HEK293T (cell line): ENCODE results near the gene HOXD13.

Source experiments
- CTCF ChIA-PET: fragments of 350-600 bp; formaldehyde crosslinking; extraction: SDS; loops from one replicate; lab custom pipeline; 2021; ENCODE audit warnings: antibody characterized with exemption, inconsistent platforms; lab: Yijun Ruan, JAX
- POLR2A ChIA-PET: fragments of 350-600 bp; formaldehyde crosslinking; extraction: SDS; loops from one replicate; lab custom pipeline; 2020; ENCODE audit warnings: antibody characterized with exemption, inconsistent platforms; lab: Yijun Ruan, JAX
- DNase-seq: peaks from one replicate; pipeline ENCODE4 v3.0.0; 2012; ENCODE audit warnings: mixed read lengths; ENCODE audit errors: extremely low spot score
- ARNT ChIP-seq: fragments of 450-650 bp; IDR thresholded peaks from 2 replicates; pipeline ENCODE4 v1.6.1; 2017; ENCODE audit warnings: mild to moderate bottlenecking
- BHLHE40 ChIP-seq: fragments of 450-650 bp; IDR thresholded peaks from 2 replicates; pipeline ENCODE4 v1.6.1; 2016; ENCODE audit warnings: mild to moderate bottlenecking, moderate library complexity, borderline replicate concordance
- CTBP1 ChIP-seq: fragments of 450-650 bp; IDR thresholded peaks from 2 replicates; pipeline ENCODE4 v1.6.1; 2016; ENCODE audit warnings: borderline replicate concordance
- ELF4 ChIP-seq: fragments of 450-650 bp; IDR thresholded peaks from 2 replicates; pipeline ENCODE4 v1.6.1; 2017; ENCODE audit warnings: antibody characterized with exemption
- FOXA1 ChIP-seq: fragments of 450-650 bp; IDR thresholded peaks from 2 replicates; pipeline ENCODE4 v1.6.1; 2016; ENCODE audit warnings: mild to moderate bottlenecking
- FOXK2 ChIP-seq: fragments of 450-650 bp; IDR thresholded peaks from 2 replicates; pipeline ENCODE4 v1.6.1; 2016; ENCODE audit warnings: mild to moderate bottlenecking
- FOXM1 ChIP-seq: fragments of 450-650 bp; IDR thresholded peaks from 2 replicates; pipeline ENCODE4 v1.6.1; 2017; ENCODE audit warnings: mild to moderate bottlenecking, borderline replicate concordance
- HDGF ChIP-seq: fragments of 450-650 bp; IDR thresholded peaks from 2 replicates; pipeline ENCODE4 v1.6.1; 2017; ENCODE audit warnings: antibody characterized with exemption, borderline replicate concordance
- L3MBTL2 ChIP-seq: fragments of 450-650 bp; conservative IDR thresholded peaks from 2 replicates; pipeline ENCODE4 v1.6.1; 2016; ENCODE audit warnings: mild to moderate bottlenecking
- LEF1 ChIP-seq: fragments of 450-650 bp; IDR thresholded peaks from 2 replicates; pipeline ENCODE4 v1.6.1; 2017; ENCODE audit warnings: mild to moderate bottlenecking, borderline replicate concordance
- NFRKB ChIP-seq: fragments of 450-650 bp; IDR thresholded peaks from 2 replicates; pipeline ENCODE4 v1.6.1; 2016; ENCODE audit warnings: mild to moderate bottlenecking, moderate library complexity
- PKNOX1 ChIP-seq: fragments of 450-650 bp; IDR thresholded peaks from 2 replicates; pipeline ENCODE4 v1.6.1; 2016
- SP1 ChIP-seq: fragments of 450-650 bp; IDR thresholded peaks from 2 replicates; pipeline ENCODE4 v1.6.1; 2017
- SUZ12 ChIP-seq: fragments of 450-650 bp; IDR thresholded peaks from 2 replicates; pipeline ENCODE4 v1.6.1; 2016; ENCODE audit warnings: mild to moderate bottlenecking
- TARDBP ChIP-seq: fragments of 450-650 bp; IDR thresholded peaks from 2 replicates; pipeline ENCODE4 v1.6.1; 2016
- ZNF384 ChIP-seq: fragments of 450-650 bp; IDR thresholded peaks from 2 replicates; pipeline ENCODE4 v1.6.1; 2016

Gene HOXD13

GRCh38 chr2:176111846-176112374 is 19.4 kb downstream of the HOXD13 start:
- no peak for DNase-seq
- no peak for TF ChIP-seq LEF1
- ChIA-PET CTCF (interaction anchor here (0.6 kb wide), 1 partner anchor 459 kb away, joined by 3 read pairs; no protein-coding TSS in a partner anchor), POLR2A (no interaction called here)

GRCh38 chr2:176112375-176113302 is 20.1 kb downstream of the HOXD13 start:
- POLR2A ChIA-PET = interaction anchor here (1.3 kb wide), 1 partner anchor 8 kb away, joined by 4 read pairs; no protein-coding TSS in a partner anchor

GRCh38 chr2:176114120-176114929 is 21.8 kb downstream of the HOXD13 start:
- ChIA-PET CTCF (no interaction called here), POLR2A (interaction anchor here (1.0 kb wide), 1 partner anchor 16 kb away, joined by 3 read pairs; no protein-coding TSS in a partner anchor)
- TF ChIP-seq ELF4 = no peak
- no peak for TF ChIP-seq CTBP1
- TF ChIP-seq FOXA1 = no peak
- no peak for TF ChIP-seq ARNT
- no peak for TF ChIP-seq FOXM1
- no peak for TF ChIP-seq ZNF384
- no peak for TF ChIP-seq FOXK2
- no peak for TF ChIP-seq BHLHE40
- DNase-seq = no peak

More at GRCh38 chr2:176112375-176113302, 20.1 kb downstream of the HOXD13 start:
- DNase-seq = no peak
- CTCF ChIA-PET = no interaction called here
- TF ChIP-seq L3MBTL2 (no peak), NFRKB (no peak), FOXM1 (no peak), CTBP1 (no peak), BHLHE40 (no peak), ARNT (no peak), FOXK2 (no peak)

- ChIA-PET CTCF (no interaction called here), POLR2A (no interaction called here)
- TF ChIP-seq FOXM1 (no peak), BHLHE40 (no peak), SP1 (no peak), SUZ12 (no peak), NFRKB (no peak), ZNF384 (no peak), HDGF (no peak), CTBP1 (no peak), FOXA1 (no peak), FOXK2 (no peak), ELF4 (no peak), ARNT (no peak), PKNOX1 (no peak), LEF1 (no peak), TARDBP (no peak), L3MBTL2 (no peak)
- DNase-seq = no peak
Measured at GRCh38 chr2:176114930-176115625, 22.6 kb downstream of the HOXD13 start.

GRCh38 chr2:176115883-176116813 is 23.6 kb downstream of the HOXD13 start, which contains the start of gene HOXD10:
HOXD10 (plus strand) TSS chr2:176116778; CDS start chr2:176116834, 56 bp downstream.
- no peak for TF ChIP-seq FOXA1
- no peak for TF ChIP-seq HDGF
- no peak for DNase-seq
- POLR2A ChIA-PET = no interaction called here
- CTCF ChIA-PET = no interaction called here
